HCT116 (cell line): ENCODE data around the gene CCL16.

ENCODE experiments used
- EZH2 ChIP-seq: fragments of 200-600 bp; sonication (generic); IDR thresholded peaks from 2 replicates; pipeline ENCODE4 v1.6.1; 2017; ENCODE audit warnings: antibody characterized with exemption, mixed run types
- EZH2phosphoT487 ChIP-seq: fragments of 200-600 bp; IDR thresholded peaks from 2 replicates; pipeline ENCODE4 v1.6.1; 2018; ENCODE audit warnings: antibody characterized with exemption, borderline replicate concordance
- JUND ChIP-seq: IDR thresholded peaks from 2 replicates; pipeline ENCODE4 v1.6.1; 2012
- POLR2A ChIP-seq: IDR thresholded peaks from 2 replicates; pipeline ENCODE4 v1.7.0; 2011; ENCODE audit warnings: borderline replicate concordance; ENCODE audit not compliant: insufficient read depth, insufficient read length; ENCODE audit errors: extremely low read depth
- POLR2AphosphoS5 ChIP-seq: IDR thresholded peaks from 2 replicates; pipeline ENCODE4 v1.6.1; 2011; ENCODE audit warnings: mild to moderate bottlenecking, low read depth, low read length, moderate library complexity
- RAD21 ChIP-seq: IDR thresholded peaks from 2 replicates; pipeline ENCODE4 v1.6.1; 2012; ENCODE audit warnings: low read depth, mild to moderate bottlenecking
- YY1 ChIP-seq: IDR thresholded peaks from 2 replicates; pipeline ENCODE4 v1.6.1; 2011; ENCODE audit warnings: low read length, low read depth, moderate library complexity, mild to moderate bottlenecking; ENCODE audit not compliant: insufficient replicate concordance; ENCODE audit errors: extremely low read depth
- TF ChIP-seq, protein P1 (sequence below), 3 experiments: fragments of 200-600 bp in 1 of 3; sonication (generic) in 1 of 3; IDR thresholded peaks in 2 of 3; conservative IDR thresholded peaks in 1 of 3; 2 replicates each; pipeline ENCODE4 v1.5.1; 2012 to 2017; ENCODE audit warnings: low read depth in 2 of 3, low read length in 2 of 3, antibody characterized with exemption in 1 of 3, borderline replicate concordance in 1 of 3, control low read depth in 1 of 3, mild to moderate bottlenecking in 1 of 3, mixed read lengths in 1 of 3, mixed run types in 1 of 3, moderate library complexity in 1 of 3; ENCODE audit not compliant: insufficient read depth in 1 of 3
- TF ChIP-seq, protein P2 (sequence below): IDR thresholded peaks from 2 replicates; pipeline ENCODE4 v1.6.1; 2011; ENCODE audit warnings: mild to moderate bottlenecking, low read length, moderate library complexity; ENCODE audit not compliant: insufficient replicate concordance; ENCODE audit errors: extremely low read depth

- TF ChIP-seq, protein P1, sequence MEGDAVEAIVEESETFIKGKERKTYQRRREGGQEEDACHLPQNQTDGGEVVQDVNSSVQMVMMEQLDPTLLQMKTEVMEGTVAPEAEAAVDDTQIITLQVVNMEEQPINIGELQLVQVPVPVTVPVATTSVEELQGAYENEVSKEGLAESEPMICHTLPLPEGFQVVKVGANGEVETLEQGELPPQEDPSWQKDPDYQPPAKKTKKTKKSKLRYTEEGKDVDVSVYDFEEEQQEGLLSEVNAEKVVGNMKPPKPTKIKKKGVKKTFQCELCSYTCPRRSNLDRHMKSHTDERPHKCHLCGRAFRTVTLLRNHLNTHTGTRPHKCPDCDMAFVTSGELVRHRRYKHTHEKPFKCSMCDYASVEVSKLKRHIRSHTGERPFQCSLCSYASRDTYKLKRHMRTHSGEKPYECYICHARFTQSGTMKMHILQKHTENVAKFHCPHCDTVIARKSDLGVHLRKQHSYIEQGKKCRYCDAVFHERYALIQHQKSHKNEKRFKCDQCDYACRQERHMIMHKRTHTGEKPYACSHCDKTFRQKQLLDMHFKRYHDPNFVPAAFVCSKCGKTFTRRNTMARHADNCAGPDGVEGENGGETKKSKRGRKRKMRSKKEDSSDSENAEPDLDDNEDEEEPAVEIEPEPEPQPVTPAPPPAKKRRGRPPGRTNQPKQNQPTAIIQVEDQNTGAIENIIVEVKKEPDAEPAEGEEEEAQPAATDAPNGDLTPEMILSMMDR (IDR thresholded peaks at IDR 0.05 in 2 of 3, conservative IDR thresholded peaks at IDR 0.05 in 1 of 3; ENCODE audit: borderline replicate concordance in 1 of 3, insufficient read depth in 1 of 3, low read depth in 2 of 3, low read length in 2 of 3): no peak
- no peak for TF ChIP-seq JUND
- no peak for TF ChIP-seq POLR2A
- TF ChIP-seq YY1: no peak
- no peak for TF ChIP-seq EZH2
- no peak for TF ChIP-seq POLR2AphosphoS5
- TF ChIP-seq RAD21: no peak
- TF ChIP-seq, protein P2, sequence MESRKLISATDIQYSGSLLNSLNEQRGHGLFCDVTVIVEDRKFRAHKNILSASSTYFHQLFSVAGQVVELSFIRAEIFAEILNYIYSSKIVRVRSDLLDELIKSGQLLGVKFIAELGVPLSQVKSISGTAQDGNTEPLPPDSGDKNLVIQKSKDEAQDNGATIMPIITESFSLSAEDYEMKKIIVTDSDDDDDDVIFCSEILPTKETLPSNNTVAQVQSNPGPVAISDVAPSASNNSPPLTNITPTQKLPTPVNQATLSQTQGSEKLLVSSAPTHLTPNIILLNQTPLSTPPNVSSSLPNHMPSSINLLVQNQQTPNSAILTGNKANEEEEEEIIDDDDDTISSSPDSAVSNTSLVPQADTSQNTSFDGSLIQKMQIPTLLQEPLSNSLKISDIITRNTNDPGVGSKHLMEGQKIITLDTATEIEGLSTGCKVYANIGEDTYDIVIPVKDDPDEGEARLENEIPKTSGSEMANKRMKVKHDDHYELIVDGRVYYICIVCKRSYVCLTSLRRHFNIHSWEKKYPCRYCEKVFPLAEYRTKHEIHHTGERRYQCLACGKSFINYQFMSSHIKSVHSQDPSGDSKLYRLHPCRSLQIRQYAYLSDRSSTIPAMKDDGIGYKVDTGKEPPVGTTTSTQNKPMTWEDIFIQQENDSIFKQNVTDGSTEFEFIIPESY: no peak
- no peak for TF ChIP-seq EZH2phosphoT487
Observed at GRCh38 chr17:35936063-35936462, 45.2 kb downstream of the CCL16 start.
